Activated CD4-positive, alpha-beta T cell treated with anti-CD3 and anti-CD28 coated beads, Interleukin-2, amount 50 U/mL, for 24 hours (primary cell): ENCODE results near the gene RASL11A.
"Not testable (repeated sequence)": the region's sequence is repeated elsewhere in the genome, so short reads cannot be mapped to it uniquely, and the experiment has no call there.

Experiments
- DNase-seq, 2 donors: peaks; one replicate each; pipeline ENCODE4 v3.0.0-alpha.2; 2020; ENCODE audit warnings: low read depth in 1 of 2, low spot score in 1 of 2

RASL11A gene

DNA sequence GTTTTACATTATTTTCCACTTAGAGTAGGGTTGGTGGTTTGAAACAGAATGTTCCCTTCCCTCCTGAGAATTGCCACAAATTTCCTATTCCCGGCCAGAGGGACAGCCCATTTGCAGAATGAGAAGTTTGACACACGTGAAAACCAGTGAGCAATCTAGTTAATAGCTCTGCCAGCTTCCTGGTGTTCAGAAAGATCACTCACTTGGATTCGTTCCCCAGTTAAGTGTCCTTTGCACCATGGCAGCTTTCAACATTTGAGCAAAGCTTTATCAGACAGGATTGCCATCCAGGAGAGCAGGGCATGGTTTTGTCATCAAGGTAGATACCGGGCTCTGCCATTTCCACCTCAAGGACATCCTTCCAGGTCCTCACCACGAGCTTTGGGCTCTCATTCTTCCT, 28.2 kb downstream of the RASL11A start:
- DNase-seq, result no peak

DNA sequence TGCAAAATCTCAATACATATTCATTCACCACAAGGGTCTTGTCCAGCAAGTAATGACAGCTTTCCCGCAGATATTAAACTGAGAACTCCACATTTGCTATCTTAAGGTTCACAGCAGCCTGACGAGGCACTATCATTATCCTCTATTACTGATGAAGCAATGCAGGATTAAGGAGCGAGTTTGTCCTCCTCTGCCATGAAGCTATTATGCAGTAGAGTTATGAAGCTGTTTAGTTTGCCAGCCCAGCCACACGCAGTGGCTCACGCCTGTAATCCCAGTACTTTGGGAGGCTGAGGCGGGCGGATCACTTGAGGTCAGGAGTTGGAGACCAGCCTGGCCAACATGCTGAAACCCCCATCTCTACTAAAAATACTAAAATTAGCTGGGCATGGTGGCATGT, 29.8 kb downstream of the RASL11A start:
- DNase-seq, result not testable (repeated sequence)

DNA sequence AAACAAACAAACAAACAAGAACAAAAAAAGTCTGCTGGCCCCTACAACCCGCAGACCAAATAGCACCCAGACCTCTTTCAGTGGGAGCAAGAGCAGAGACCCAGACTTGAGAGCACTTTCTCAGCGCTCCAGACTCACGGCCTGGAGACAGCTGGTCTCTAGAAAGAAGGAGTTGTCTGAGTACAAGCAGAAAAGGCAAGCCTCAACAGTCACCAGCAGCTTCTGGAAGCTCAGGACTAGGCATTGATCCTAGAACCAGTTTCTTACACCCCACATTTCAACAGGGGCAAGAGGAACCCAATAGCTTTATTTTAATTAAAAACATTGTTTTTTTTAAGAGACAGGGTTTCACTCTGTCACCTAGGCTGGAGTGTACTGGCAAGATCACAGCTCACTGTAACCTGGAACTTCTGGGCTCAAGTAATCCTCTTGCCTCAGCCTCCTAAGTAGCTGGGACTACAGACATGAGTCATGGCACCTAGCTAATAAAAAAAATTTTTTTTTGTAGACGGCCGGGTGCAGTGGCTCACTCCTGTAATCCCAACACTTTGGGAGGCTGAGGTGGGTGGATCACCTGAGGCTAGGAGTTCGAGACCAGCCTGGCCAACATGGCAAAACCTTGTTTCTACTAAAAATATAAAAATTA, 30.4 kb downstream of the RASL11A start:
- DNase-seq, result no peak

DNA sequence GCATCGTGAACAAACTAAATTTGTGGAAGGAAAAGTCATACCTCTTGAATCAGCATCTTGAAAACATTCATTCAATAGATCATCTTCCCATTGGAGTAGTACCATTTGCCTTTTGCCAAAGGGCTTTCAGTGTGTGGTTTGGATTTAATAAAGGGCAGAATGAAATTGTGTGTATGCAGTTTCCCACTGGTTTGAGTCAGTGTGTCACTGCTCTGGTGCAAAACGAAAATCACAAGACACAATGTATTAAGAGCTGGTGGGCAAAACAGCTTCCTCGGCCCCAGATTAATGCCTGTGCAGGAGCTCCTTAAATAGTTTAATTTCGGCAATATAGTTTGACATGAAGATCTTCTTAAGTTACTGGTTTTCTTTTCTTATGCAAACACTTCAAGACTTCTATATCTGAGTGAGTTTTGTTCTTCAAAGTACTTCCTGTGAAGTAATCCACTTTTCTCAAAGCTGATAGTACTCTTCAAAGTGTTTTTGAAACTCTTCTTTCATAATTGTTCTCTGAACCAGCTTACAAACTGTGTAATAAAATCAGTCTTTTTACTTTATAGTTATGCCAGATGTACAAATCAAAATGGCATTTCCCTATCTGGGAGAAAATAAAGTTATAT, 32.1 kb downstream of the RASL11A start:
- DNase-seq, result no peak

DNA sequence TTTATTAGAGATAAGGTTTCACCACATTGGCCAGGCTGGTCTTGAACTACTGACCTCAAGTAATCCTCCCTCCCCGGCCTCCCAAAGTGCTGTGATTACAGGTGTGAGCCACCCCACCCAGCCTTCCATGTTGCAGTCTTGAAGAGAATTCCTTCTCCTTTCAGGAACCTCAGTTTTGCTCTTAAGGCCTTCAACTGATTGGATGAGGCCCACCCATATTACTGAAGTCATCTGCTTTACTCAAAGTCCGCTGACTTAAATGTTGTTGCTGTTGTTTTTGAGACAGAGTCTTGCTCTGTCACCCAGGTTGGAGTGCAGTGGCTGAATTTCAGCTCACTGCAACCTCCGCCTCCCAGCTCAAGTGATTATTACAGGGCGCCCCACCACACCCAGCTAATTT, 33.5 kb downstream of the RASL11A start:
- no peak for DNase-seq

DNA sequence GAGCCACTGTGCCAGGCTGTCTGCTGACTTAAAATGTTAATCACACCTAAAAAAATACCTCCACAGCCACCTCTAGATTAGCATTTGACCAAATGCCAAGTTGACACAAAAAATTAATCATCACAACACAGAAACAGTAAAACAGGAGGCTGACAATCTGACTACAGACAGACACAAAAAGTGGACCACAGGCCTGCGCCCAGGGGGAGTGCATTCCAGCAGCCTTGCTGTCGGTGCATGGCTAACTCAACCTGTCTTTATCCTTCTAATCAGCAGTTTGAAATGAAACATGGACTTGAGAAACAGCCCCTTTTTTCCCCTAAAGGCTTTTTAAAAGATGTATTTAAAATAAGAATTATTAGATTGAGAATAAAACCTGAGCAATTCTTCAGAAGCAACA, 34.0 kb downstream of the RASL11A start:
- DNase-seq, result no peak

DNA sequence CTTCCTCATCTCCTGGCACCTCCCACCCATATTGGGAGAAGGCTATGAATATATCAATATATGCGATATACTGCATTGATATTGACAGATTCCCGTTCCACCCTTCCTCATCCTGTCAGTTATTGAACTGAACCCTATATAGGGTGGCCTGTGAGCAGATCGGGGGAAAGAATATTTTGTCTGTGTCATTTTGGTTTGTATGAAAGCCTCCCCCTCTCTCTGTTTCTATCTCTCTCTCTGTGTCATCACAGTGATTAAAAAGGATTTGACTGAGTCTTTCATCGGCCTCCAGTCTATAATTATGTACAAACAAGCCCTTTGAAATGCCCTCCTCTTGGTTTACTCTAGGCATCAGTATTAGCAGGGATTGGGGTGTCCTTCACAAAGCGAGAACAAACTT, 35.7 kb downstream of the RASL11A start:
- DNase-seq, result no peak

DNA sequence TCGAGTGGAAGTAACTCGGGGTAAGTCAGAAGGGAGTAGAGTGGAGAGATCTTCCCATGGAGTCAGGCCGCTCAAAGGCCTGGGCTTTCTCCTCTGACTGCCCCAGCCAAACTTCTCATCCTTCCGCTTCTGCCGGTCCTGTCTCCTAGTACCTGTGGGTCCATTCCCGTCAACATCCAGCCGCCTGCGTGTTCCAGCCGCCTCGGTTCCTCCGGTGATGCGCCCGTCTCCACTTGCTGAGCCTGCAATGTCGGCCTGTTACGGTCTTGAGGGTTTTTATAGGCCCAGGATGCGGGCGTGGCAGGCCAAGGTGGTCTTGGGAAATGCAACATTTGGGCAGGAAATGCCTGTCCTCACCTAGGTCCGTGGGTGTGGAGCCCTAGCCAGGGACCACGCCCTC, 38.3 kb downstream of the RASL11A start:
- no peak for DNase-seq

DNA sequence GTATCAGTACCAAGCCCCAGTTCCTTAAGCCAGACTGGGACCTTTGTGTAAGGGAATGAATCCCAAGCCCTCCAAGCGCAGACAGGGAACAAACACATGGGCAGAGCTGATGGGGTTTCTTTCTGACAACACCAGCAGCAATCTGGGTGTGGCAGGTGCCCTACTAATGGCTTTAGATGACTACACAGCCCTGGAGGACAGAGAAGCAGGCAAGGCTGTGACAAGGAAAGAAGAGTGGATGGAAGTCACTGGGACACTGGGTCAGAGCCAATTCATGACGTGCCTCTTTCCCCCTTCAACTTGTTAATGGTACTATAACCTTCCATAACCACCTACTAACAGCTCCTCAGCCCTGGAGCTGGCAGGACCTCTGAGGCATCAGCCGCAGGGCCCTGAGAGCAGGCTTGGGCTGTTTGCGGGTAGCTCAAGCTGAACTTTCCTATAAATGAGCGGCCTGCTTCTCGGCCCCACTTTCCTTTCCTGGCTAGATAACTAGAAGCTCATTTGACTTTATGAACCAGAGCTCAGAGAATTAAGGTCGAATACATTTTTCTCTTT, 38.9 kb downstream of the RASL11A start:
- DNase-seq, result no peak

DNA sequence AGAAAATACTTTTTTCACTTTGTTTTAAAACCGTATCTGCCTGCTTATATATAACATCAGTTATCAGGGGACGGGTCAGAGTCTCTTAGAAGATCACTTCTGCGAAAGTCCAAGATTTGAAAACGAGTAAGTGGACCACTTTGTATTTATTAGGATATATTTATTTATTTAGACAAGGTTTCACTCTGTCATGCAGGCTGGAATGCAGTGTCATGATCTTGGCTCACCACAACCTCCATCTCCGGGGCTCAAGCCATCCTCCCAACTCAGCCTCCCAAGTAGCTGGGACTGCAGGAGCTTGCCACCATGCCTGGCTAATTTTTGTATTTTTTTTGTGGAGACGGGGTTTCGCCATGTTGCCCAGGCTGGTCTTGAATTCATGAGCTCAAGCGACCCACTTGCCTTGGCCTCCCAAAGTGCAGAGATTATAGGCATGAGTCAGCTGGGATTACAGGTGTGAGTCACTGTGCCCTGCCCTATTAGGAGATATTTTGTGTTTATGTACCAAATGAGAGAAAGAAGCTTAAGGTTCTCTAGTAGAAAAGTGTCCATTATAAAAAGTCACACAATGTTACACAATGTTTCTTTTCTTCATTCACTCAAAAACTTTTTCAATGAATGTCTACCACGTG, 39.5 kb downstream of the RASL11A start:
- no peak for DNase-seq

DNA sequence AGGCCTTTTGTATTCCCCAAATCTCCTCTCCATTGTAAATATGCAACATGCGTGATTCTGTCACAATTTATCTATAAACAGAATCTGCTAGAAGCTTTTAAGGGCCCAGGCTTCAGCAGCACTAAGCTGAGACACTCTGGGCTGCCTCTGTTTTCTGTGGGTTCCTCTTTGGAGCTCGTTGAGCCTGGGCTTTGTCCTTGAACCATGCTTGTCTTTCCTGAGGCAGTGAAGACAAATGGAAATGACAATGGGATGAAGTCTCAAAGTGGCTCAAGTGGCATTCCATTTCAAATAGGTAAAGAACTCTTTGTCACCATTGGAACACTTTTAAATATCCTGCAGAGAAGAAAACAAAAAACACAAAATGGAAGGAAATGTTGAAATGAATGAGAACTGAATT, 40.3 kb downstream of the RASL11A start:
- no peak for DNase-seq

DNA sequence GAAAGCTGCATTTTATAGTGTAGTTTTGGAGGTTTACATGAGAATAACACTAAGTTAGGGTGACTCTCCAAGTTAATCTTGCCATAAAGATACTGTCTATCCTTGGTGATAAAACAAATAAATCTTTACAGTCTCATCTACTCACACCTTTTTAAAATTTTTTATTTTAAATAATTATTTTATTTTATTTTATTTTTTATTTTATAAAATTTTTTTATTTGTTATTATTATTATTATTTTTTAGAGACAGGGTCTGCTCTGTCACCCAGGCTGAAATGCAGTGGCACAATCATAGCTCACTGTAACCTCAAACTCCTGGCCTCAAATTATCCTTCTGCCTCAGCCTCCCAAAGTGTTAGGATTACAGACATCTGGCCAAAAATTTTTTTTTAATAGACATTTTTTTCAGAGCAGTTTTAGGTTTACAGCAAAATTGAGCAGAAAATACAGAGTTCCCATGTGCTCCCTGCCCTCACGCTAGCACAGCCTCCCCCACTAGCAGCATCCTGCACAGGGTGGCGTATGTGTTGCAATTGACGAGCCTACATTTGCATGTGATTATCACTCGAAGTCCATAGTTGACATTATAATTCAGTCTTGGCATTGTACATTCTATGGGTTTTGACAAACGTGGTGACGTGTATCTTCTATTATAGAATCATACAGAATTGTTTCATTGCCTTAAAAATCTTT, 41.0 kb downstream of the RASL11A start:
- DNase-seq, result no peak

DNA sequence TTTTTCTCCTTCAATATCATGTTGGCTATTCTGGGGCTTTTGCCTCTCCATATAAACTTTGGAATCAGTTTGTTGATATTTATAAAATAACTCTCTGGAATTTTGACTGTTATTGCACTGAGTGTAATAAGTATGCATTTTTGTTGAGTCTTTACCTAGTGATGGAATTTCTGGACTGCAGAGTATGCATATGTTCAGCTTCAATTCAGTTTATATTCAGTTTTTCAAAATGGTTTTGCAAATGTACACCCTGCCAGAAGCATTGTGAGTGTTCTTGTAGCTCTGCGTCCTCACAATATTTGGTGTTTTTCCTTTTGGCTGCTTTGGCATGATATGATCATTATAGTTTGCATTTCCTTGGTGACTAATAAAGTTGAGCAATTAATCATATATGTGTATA, 43.1 kb downstream of the RASL11A start:
- DNase-seq, result no peak

DNA sequence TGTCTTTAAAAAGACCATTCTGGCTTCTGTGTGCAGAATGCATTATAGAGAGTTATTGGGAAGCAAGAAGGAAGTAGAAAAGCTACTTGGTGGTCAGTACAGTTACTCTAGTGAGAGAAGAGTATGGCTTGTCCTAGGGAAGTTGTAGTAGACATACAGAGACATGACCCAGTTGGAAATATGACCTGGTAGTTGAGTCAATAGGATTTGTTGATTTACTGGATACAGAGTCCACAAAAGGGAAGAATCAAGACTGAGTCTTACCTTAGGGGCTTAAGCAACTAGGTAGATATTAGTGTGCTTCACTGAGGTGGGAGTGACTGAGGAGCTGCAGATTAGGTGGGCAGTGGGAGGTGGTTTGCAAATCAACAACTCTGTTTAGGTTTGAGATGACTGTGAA, 48.8 kb downstream of the RASL11A start:
- no peak for DNase-seq

DNA sequence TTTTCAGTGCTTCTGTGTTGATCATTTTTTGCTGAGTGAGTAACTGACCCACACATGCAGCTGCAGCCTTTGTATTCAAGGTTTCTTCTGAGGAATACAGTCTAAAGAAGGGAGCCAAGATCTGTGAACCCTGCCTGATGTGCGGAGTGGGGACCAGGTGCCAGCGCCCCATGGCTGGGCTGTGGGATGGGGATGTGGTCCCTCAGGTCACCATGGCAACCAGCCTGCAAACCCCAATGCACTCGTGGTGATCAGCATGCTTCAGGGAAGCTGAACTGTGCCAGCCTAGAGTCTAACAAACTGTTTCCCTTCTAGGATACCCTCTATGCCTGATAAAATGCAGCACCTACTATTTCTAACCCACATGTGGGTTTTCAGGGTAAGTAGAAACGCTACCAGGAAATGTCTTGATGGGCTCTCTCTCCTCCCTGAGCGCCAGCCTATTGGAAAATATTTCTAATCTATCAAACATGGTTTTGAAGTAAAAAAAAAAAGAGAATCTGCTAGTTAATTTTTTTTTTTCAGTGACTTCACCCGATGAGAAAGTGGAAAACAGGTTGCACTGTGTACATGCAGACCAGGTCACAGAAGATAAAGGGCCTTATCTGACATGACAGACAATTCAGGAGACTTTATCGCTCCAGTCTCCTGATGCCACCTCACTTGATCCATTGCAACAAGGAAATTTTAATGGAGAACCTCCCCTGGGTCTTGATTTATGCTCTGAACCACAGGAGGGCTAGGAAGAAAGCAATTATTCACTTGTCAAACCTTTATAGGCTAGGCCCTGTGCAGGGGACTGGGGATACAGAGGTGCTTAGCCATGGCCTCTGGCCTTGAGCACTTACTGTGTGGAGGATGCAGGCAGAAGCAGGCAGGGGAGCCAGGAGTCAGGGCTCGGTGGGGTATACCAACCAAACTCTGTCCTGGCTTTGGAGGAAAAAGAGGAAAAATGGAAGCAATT, 51.1 kb downstream of the RASL11A start:
- DNase-seq, result no peak

DNA sequence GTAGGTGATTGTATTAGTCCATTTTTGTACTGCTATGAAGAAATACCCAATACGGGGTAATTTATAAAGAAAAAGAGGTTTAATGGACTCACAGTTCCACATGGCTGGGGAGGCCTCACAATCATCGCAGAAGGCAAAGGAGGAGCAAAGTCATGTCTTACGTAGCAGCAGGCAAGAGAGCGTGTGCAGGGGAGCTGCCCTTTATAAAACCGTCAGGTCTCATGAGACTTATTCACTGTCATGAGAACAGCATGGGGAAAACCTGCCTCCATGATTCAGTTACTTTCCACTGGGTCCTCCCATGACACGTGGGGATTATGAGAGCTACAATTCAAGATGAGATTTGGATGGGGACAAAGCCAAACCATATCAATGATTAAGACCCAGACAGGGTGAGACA, 51.8 kb downstream of the RASL11A start:
- not testable (repeated sequence) for DNase-seq
